IMR-90 (cell line): ENCODE data around the gene PDE4B. TPM values are rescaled to one million over a fixed set of nuclear protein-coding genes. Genes with fewer than 3 reads are reported as not detected.

Experiments
- ATAC-seq: fragments of 200-7000 bp; cut with Tn5 transposase; 2 replicates; pipeline ENCODE4 v1.9.1; 2020; ENCODE audit warnings: low read depth, mild to moderate bottlenecking, moderate library complexity
- BruUV-seq: library from RNA; stranded (reverse); fragments of 400-500 nt; replicated peaks from 2 replicates; lab custom pipeline; 2021; lab: Mats Ljungman, UMichigan
- CTCF ChIA-PET: fragments of 300-600 bp; formaldehyde crosslinking; extraction: SDS; loops from one replicate; lab custom pipeline; 2021; ENCODE audit warnings: antibody characterized with exemption; lab: Yijun Ruan, JAX
- POLR2A ChIA-PET: fragments of 300-600 bp; sonication (Branson Sonifier 250); formaldehyde crosslinking; loops from one replicate; lab custom pipeline; 2022; ENCODE audit warnings: antibody characterized with exemption; ENCODE audit not compliant: unreplicated experiment; lab: Charles Lee
- DNase-seq: peaks from one replicate; pipeline ENCODE4 v3.0.0; 2013
- H2AFZ ChIP-seq: replicated peaks from 2 replicates; pipeline ENCODE3; 2013; ENCODE audit warnings: low read length, mild to moderate bottlenecking; ENCODE audit not compliant: poor library complexity
- H2AK5ac ChIP-seq: 2 replicates; pipeline ENCODE4 v1.6.1; 2013; ENCODE audit warnings: low read depth, low read length, inconsistent platforms
- H2AK9ac ChIP-seq: replicated peaks from 2 replicates; pipeline ENCODE3; 2013; ENCODE audit warnings: mild to moderate bottlenecking, low read depth, low read length, moderate library complexity; ENCODE audit not compliant: poor library complexity
- H2BK120ac ChIP-seq: 2 replicates; pipeline ENCODE4 v1.6.1; 2013; ENCODE audit warnings: low read depth, low read length, inconsistent platforms
- H2BK15ac ChIP-seq: 3 replicates; pipeline ENCODE4 v1.6.1; 2013; ENCODE audit warnings: low read depth, low read length, inconsistent platforms
- H2BK20ac ChIP-seq: 2 replicates; pipeline ENCODE4 v1.6.1; 2013; ENCODE audit warnings: low read depth, mild to moderate bottlenecking, inconsistent platforms, low read length, moderate library complexity
- H2BK5ac ChIP-seq: 2 replicates; pipeline ENCODE4 v1.6.1; 2013; ENCODE audit warnings: mild to moderate bottlenecking, low read depth, low read length, inconsistent platforms; ENCODE audit not compliant: poor library complexity, severe bottlenecking
- H3K14ac ChIP-seq: replicated peaks from 2 replicates; pipeline ENCODE4 v1.6.1; 2013; ENCODE audit warnings: low read depth, low read length, inconsistent platforms
- H3K18ac ChIP-seq: 2 replicates; pipeline ENCODE4 v1.6.1; 2013; ENCODE audit warnings: low read depth, low read length, control low read depth
- H3K23ac ChIP-seq: 2 replicates; pipeline ENCODE4 v1.6.1; 2013; ENCODE audit warnings: low read depth, low read length, inconsistent platforms
- H3K27ac ChIP-seq: 2 replicates; pipeline ENCODE4 v1.5.1; 2013; ENCODE audit warnings: mild to moderate bottlenecking, control low read depth, low read length; ENCODE audit not compliant: insufficient read depth
- H3K27me3 ChIP-seq: 2 replicates; pipeline ENCODE4 v1.6.1; 2013; ENCODE audit warnings: low read length; ENCODE audit not compliant: control insufficient read depth, insufficient read depth
- H3K36me3 ChIP-seq: 2 replicates; pipeline ENCODE4 v1.6.1; 2013; ENCODE audit warnings: low read length, mixed read lengths; ENCODE audit not compliant: control insufficient read depth, insufficient read depth
- H3K4ac ChIP-seq: 2 replicates; pipeline ENCODE4 v1.6.1; 2013; ENCODE audit warnings: low read depth, low read length, inconsistent platforms
- H3K4me1 ChIP-seq: 2 replicates; pipeline ENCODE4 v1.6.1; 2013; ENCODE audit warnings: low read length, mixed read lengths; ENCODE audit not compliant: control insufficient read depth, insufficient read depth
- H3K4me2 ChIP-seq: 2 replicates; pipeline ENCODE4 v1.6.1; 2013; ENCODE audit warnings: low read depth, mild to moderate bottlenecking, control low read depth, low read length, moderate library complexity
- H3K4me3 ChIP-seq: 2 replicates; pipeline ENCODE4 v1.5.1; 2013; ENCODE audit warnings: low read depth, mild to moderate bottlenecking, control low read depth, low read length, moderate library complexity; ENCODE audit not compliant: insufficient read depth
- H3K56ac ChIP-seq: 2 replicates; pipeline ENCODE4 v1.6.1; 2013; ENCODE audit warnings: low read length, inconsistent platforms; ENCODE audit not compliant: insufficient read depth; ENCODE audit errors: extremely low read depth
- H3K79me1 ChIP-seq, 2 experiments: 2 replicates each; pipeline ENCODE4 v1.6.1; 2013; ENCODE audit warnings: low read length in 2 of 2, inconsistent platforms in 1 of 2, low read depth in 1 of 2
- H3K9ac ChIP-seq: 2 replicates; pipeline ENCODE4 v1.6.1; 2013; ENCODE audit warnings: low read depth, low read length, control low read depth
- H3K9me1 ChIP-seq: 2 replicates; pipeline ENCODE4 v1.6.1; 2013; ENCODE audit warnings: low read length, inconsistent platforms; ENCODE audit not compliant: insufficient read depth
- H3K9me3 ChIP-seq: 2 replicates; pipeline ENCODE4 v1.6.1; 2013; ENCODE audit warnings: low read length; ENCODE audit not compliant: control insufficient read depth, insufficient read depth
- H4K20me1 ChIP-seq: 2 replicates; pipeline ENCODE4 v1.6.1; 2013; ENCODE audit warnings: low read length, inconsistent platforms; ENCODE audit not compliant: insufficient read depth
- H4K5ac ChIP-seq: 2 replicates; pipeline ENCODE4 v1.6.1; 2013; ENCODE audit warnings: mild to moderate bottlenecking, low read depth, low read length, control low read depth
- H4K8ac ChIP-seq, 2 experiments: 2 replicates each; pipeline ENCODE4 v1.6.1; 2013; ENCODE audit warnings: low read depth in 2 of 2, low read length in 2 of 2, control low read depth in 1 of 2, inconsistent platforms in 1 of 2
- H4K91ac ChIP-seq: 2 replicates; pipeline ENCODE4 v1.6.1; 2013; ENCODE audit warnings: low read depth, low read length, inconsistent platforms; ENCODE audit not compliant: insufficient read depth
- BHLHE40 ChIP-seq: fragments of 150-350 bp; IDR thresholded peaks from 2 replicates; pipeline ENCODE4 v1.6.1; 2016; ENCODE audit warnings: mild to moderate bottlenecking, low read depth, low read length
- CEBPB ChIP-seq: IDR thresholded peaks from 2 replicates; pipeline ENCODE4 v1.6.1; 2012; ENCODE audit warnings: low read depth, low read length, improper control_type of control experiment
- CHD1 ChIP-seq: IDR thresholded peaks from 2 replicates; pipeline ENCODE4 v1.6.1; 2012; ENCODE audit warnings: low read depth, low read length, improper control_type of control experiment
- FOS ChIP-seq: fragments of 150-350 bp; IDR thresholded peaks from 2 replicates; pipeline ENCODE4 v1.6.1; 2016; ENCODE audit warnings: low read depth, low read length
- MAFK ChIP-seq: IDR thresholded peaks from 2 replicates; pipeline ENCODE4 v1.6.1; 2012; ENCODE audit warnings: low read depth, low read length, improper control_type of control experiment
- MAZ ChIP-seq: IDR thresholded peaks from 2 replicates; pipeline ENCODE4 v1.6.1; 2012; ENCODE audit warnings: low read depth, mild to moderate bottlenecking, low read length, improper control_type of control experiment, moderate library complexity, borderline replicate concordance
- MXI1 ChIP-seq: IDR thresholded peaks from 2 replicates; pipeline ENCODE4 v1.6.1; 2012; ENCODE audit warnings: low read depth, mild to moderate bottlenecking, low read length, moderate library complexity, borderline replicate concordance
- NFE2L2 ChIP-seq: fragments of 150-350 bp; IDR thresholded peaks from 2 replicates; pipeline ENCODE4 v1.6.1; 2016; ENCODE audit warnings: low read depth, mild to moderate bottlenecking, low read length
- POLR2A ChIP-seq: IDR thresholded peaks from 2 replicates; pipeline ENCODE4 v1.6.1; 2012; ENCODE audit warnings: mild to moderate bottlenecking, low read depth, low read length
- RAD21 ChIP-seq: IDR thresholded peaks from 2 replicates; pipeline ENCODE4 v1.6.1; 2012; ENCODE audit warnings: low read length, improper control_type of control experiment
- RCOR1 ChIP-seq: IDR thresholded peaks from 2 replicates; pipeline ENCODE4 v1.6.1; 2012; ENCODE audit warnings: mild to moderate bottlenecking, low read length, improper control_type of control experiment; ENCODE audit not compliant: insufficient replicate concordance
- RFX5 ChIP-seq: IDR thresholded peaks from 2 replicates; pipeline ENCODE4 v1.8.0; 2012; ENCODE audit warnings: low read depth, mild to moderate bottlenecking, low read length, moderate library complexity
- SMC3 ChIP-seq: fragments of 150-350 bp; IDR thresholded peaks from 2 replicates; pipeline ENCODE4 v1.6.1; 2016; ENCODE audit warnings: low read depth, mild to moderate bottlenecking, antibody characterized with exemption, low read length, moderate library complexity
- dilution Hi-C: fragments of 300-500 bp; cut with HindIII; formaldehyde crosslinking; loops from one replicate; pipeline ENCODE4 v1.14.3; 2018; ENCODE audit warnings: low sequenced_read_pairs; ENCODE audit not compliant: unreplicated experiment
- in situ Hi-C: fragments of 300-500 bp; cut with MboI; formaldehyde crosslinking; loops from 3 replicates; pipeline ENCODE4 v1.14.3; 2019; ENCODE audit warnings: low sequenced_read_pairs, inconsistent platforms, mixed read lengths
- intact Hi-C: fragments of 100-400 bp; cut with micrococcal nuclease; formaldehyde crosslinking; loops from 2 replicates; pipeline ENCODE4 v1.10.0; 2022
- polyA plus RNA-seq, 3 experiments: library from polyadenylated mRNA; depleted of rRNA; stranded (reverse); fragments of >200 nt; gene quantifications; 2 replicates each; pipeline ENCODE4 v1.2.3, GENCODE V29; 2012; ENCODE audit warnings: low replicate concordance in 1 of 3
- total RNA-seq: library from RNA; depleted of rRNA; stranded (reverse); fragments of >200 nt; gene quantifications from 2 replicates; pipeline ENCODE4 v1.2.3, GENCODE V29; 2012
- TF ChIP-seq, protein P1 (sequence below): fragments of 150-350 bp; IDR thresholded peaks from 2 replicates; pipeline ENCODE4 v1.6.1; 2017; ENCODE audit warnings: mild to moderate bottlenecking, antibody characterized with exemption, low read length, low read depth
- TF ChIP-seq, protein P2 (sequence below): fragments of 150-350 bp; IDR thresholded peaks from 2 replicates; pipeline ENCODE4 v1.6.1; 2016; ENCODE audit warnings: low read depth, mild to moderate bottlenecking, low read length, moderate library complexity, borderline replicate concordance
- TF ChIP-seq, protein P3 (sequence below): conservative IDR thresholded peaks from 2 replicates; pipeline ENCODE4 v1.5.1; 2012; ENCODE audit warnings: mild to moderate bottlenecking, low read depth, low read length, improper control_type of control experiment

Gene PDE4B
- total and polyA plus RNA-seq, 2 of the 4 experiments (the other 2 are of a cell fraction), result 5.8 to 21.3 TPM

DNA sequence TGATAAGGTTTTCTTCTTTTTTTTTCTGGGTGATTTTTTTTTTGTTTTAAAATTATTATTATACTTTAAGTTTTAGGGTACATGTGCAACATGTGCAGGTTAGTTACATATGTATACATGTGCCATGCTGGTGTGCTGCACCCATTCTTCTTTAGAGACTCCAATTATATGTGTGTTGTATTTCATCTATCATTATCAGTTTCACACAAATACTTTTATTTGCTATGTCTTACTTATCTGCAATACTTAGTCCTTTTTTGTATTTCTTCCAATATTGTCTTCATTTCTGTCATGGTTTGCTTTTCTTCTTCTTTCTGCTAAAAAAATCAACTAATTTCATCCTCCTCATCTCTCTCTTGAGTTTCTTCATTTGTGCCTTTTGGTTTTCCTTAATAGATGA is 3.9 kb upstream of the PDE4B start:
- Histone ChIP-seq H3K56ac (no peak overlapping the region), H3K14ac (no peak overlapping the region), H3K4me1 (peaks cover 2% of the 10 kb centered on the region; the same call in 1 of the 2 replicates), H3K9ac (no peak overlapping the region), H2BK120ac (no peak overlapping the region), H3K4me3 (no peak overlapping the region), H2BK5ac (no peak overlapping the region), H3K36me3 (no peaks in the 10 kb centered on the region), H3K27me3 (peaks cover 3% of the 10 kb centered on the region), H3K4me2 (no peak overlapping the region), H2AFZ (no peak overlapping the region), H2AK5ac (no peak overlapping the region), H2AK9ac (no peak overlapping the region), H4K91ac (no peak overlapping the region), H3K27ac (no peak overlapping the region), H3K79me1 (no peaks in the 10 kb centered on the region), H3K4ac (no peak overlapping the region), H3K9me3 (peaks cover 5% of the 10 kb centered on the region), H2BK20ac (no peak overlapping the region), H2BK15ac (no peak overlapping the region), H3K23ac (no peak overlapping the region), H3K18ac (no peak overlapping the region), H4K5ac (no peak overlapping the region), H4K8ac (no peak overlapping the region), H4K20me1 (no peaks in the 10 kb centered on the region), H3K9me1 (no peaks in the 10 kb centered on the region)
- intact Hi-C loops, result no loop called here
- in situ Hi-C loops, result no loop called here
- no TSS peak for BruUV-seq
- dilution Hi-C loops, result no loop called here
- POLR2A ChIA-PET, result no interaction called here
- CTCF ChIA-PET, result no interaction called here
- DNase-seq (no peak), ATAC-seq (no peak)
- TF ChIP-seq BHLHE40, result no peak
- TF ChIP-seq, protein P1, sequence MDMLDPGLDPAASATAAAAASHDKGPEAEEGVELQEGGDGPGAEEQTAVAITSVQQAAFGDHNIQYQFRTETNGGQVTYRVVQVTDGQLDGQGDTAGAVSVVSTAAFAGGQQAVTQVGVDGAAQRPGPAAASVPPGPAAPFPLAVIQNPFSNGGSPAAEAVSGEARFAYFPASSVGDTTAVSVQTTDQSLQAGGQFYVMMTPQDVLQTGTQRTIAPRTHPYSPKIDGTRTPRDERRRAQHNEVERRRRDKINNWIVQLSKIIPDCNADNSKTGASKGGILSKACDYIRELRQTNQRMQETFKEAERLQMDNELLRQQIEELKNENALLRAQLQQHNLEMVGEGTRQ, result no peak
- no peak for TF ChIP-seq RFX5
- TF ChIP-seq NFE2L2, result no peak
- TF ChIP-seq, protein P2, sequence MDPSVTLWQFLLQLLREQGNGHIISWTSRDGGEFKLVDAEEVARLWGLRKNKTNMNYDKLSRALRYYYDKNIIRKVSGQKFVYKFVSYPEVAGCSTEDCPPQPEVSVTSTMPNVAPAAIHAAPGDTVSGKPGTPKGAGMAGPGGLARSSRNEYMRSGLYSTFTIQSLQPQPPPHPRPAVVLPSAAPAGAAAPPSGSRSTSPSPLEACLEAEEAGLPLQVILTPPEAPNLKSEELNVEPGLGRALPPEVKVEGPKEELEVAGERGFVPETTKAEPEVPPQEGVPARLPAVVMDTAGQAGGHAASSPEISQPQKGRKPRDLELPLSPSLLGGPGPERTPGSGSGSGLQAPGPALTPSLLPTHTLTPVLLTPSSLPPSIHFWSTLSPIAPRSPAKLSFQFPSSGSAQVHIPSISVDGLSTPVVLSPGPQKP, result no peak
- no peak for TF ChIP-seq MAFK
- no peak for TF ChIP-seq RAD21
- TF ChIP-seq, protein P3, sequence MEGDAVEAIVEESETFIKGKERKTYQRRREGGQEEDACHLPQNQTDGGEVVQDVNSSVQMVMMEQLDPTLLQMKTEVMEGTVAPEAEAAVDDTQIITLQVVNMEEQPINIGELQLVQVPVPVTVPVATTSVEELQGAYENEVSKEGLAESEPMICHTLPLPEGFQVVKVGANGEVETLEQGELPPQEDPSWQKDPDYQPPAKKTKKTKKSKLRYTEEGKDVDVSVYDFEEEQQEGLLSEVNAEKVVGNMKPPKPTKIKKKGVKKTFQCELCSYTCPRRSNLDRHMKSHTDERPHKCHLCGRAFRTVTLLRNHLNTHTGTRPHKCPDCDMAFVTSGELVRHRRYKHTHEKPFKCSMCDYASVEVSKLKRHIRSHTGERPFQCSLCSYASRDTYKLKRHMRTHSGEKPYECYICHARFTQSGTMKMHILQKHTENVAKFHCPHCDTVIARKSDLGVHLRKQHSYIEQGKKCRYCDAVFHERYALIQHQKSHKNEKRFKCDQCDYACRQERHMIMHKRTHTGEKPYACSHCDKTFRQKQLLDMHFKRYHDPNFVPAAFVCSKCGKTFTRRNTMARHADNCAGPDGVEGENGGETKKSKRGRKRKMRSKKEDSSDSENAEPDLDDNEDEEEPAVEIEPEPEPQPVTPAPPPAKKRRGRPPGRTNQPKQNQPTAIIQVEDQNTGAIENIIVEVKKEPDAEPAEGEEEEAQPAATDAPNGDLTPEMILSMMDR, result no peak
- no peak for TF ChIP-seq POLR2A
- no peak for TF ChIP-seq MAZ
- TF ChIP-seq CEBPB, result no peak
- TF ChIP-seq MXI1, result no peak
- no peak for TF ChIP-seq CHD1
- no peak for TF ChIP-seq SMC3
- TF ChIP-seq FOS, result no peak
- TF ChIP-seq RCOR1, result no peak
